HEK293 (cell line): ENCODE data around the gene UNC5B.

ENCODE experiments used
- CTCF ChIA-PET: fragments of 350-600 bp; formaldehyde crosslinking; extraction: SDS; loops from one replicate; lab custom pipeline; 2021; ENCODE audit warnings: antibody characterized with exemption; lab: Yijun Ruan, JAX
- POLR2A ChIA-PET: fragments of 300-600 bp; formaldehyde crosslinking; extraction: SDS; loops from one replicate; lab custom pipeline; 2020; ENCODE audit warnings: antibody characterized with exemption, inconsistent platforms; lab: Yijun Ruan, JAX
- H3K27ac ChIP-seq: fragments of 200-500 bp; sonication (Bioruptor generic); 2 replicates; pipeline ENCODE4 v1.5.1; 2014; ENCODE audit warnings: low read depth, low read length, control low read depth, inconsistent platforms; ENCODE audit errors: extremely low read depth
- H3K36me3 ChIP-seq, 2 experiments: fragments of 200-500 bp in 1 of 2; sonication (Bioruptor generic) in 1 of 2; 1 replicate in 1 of 2; 2 replicates in 1 of 2; pipeline ENCODE4 v1.5.1; 2014 to 2017; ENCODE audit warnings: inconsistent platforms in 2 of 2, low read length in 2 of 2; ENCODE audit not compliant: control insufficient read depth in 2 of 2, insufficient read depth in 1 of 2
- H3K4me1 ChIP-seq: fragments of 200-500 bp; sonication (Bioruptor generic); 2 replicates; pipeline ENCODE4 v1.5.1; 2014; ENCODE audit warnings: mild to moderate bottlenecking, low read length, inconsistent platforms; ENCODE audit not compliant: control insufficient read depth, insufficient read depth
- H3K4me3 ChIP-seq: 2 replicates; pipeline ENCODE4 v1.5.1; 2011; ENCODE audit warnings: low read depth, mild to moderate bottlenecking, control low read depth, low read length, moderate library complexity
- H3K9me3 ChIP-seq: fragments of 200-500 bp; sonication (Bioruptor generic); 2 replicates; pipeline ENCODE4 v1.5.1; 2014; ENCODE audit warnings: low read depth, low read length, inconsistent platforms; ENCODE audit not compliant: control insufficient read depth, insufficient read depth
- GLIS1 ChIP-seq: fragments of 450-650 bp; formaldehyde crosslinking; IDR thresholded peaks from 2 replicates; pipeline ENCODE4 v1.5.1; 2016; ENCODE audit warnings: missing biosample characterization, missing genetic modification characterization
- HOXD13 ChIP-seq: sonication (generic); formaldehyde crosslinking; IDR thresholded peaks from 2 replicates; pipeline ENCODE4 v1.8.0; 2022; ENCODE audit warnings: missing genetic modification reagents, borderline replicate concordance
- KLF16 ChIP-seq: fragments of 450-650 bp; formaldehyde crosslinking; IDR thresholded peaks from 2 replicates; pipeline ENCODE4 v1.5.1; 2017; ENCODE audit warnings: missing biosample characterization, missing genetic modification characterization
- PRDM10 ChIP-seq: fragments of 450-650 bp; formaldehyde crosslinking; IDR thresholded peaks from 2 replicates; pipeline ENCODE4 v1.5.1; 2016; ENCODE audit warnings: missing biosample characterization, missing genetic modification characterization
- SALL2 ChIP-seq: fragments of 450-650 bp; formaldehyde crosslinking; IDR thresholded peaks from 2 replicates; pipeline ENCODE4 v1.5.0; 2017; ENCODE audit warnings: missing biosample characterization, mild to moderate bottlenecking, missing genetic modification characterization, borderline replicate concordance
- SETDB1 ChIP-seq: IDR thresholded peaks from one replicate; pipeline ENCODE4 v1.6.1; 2017; ENCODE audit warnings: mild to moderate bottlenecking, low read length, moderate library complexity, mixed read lengths; ENCODE audit not compliant: insufficient read length
- ZBTB44 ChIP-seq: fragments of 450-650 bp; IDR thresholded peaks from 2 replicates; pipeline ENCODE4 v1.5.1; 2018; ENCODE audit warnings: missing biosample characterization, mild to moderate bottlenecking, missing genetic modification characterization
- ZBTB7A ChIP-seq: fragments of 450-650 bp; formaldehyde crosslinking; IDR thresholded peaks from 2 replicates; pipeline ENCODE4 v1.5.1; 2016; ENCODE audit warnings: low read depth, missing biosample characterization, missing genetic modification characterization
- ZNF114 ChIP-seq: fragments of 450-650 bp; formaldehyde crosslinking; IDR thresholded peaks from 2 replicates; pipeline ENCODE4 v1.5.0; 2017; ENCODE audit warnings: missing biosample characterization, missing genetic modification characterization
- ZNF26 ChIP-seq: fragments of 450-650 bp; formaldehyde crosslinking; IDR thresholded peaks from 2 replicates; pipeline ENCODE4 v1.5.1; 2016; ENCODE audit warnings: missing biosample characterization, missing genetic modification characterization
- ZNF473 ChIP-seq: fragments of 450-650 bp; formaldehyde crosslinking; IDR thresholded peaks from 2 replicates; pipeline ENCODE4 v1.5.1; 2017; ENCODE audit warnings: missing biosample characterization, missing genetic modification characterization
- ZNF518A ChIP-seq: fragments of 450-650 bp; formaldehyde crosslinking; conservative IDR thresholded peaks from 2 replicates; pipeline ENCODE4 v1.5.1; 2016; ENCODE audit warnings: low read depth, missing biosample characterization, missing genetic modification characterization
- ZNF658 ChIP-seq: fragments of 450-650 bp; formaldehyde crosslinking; IDR thresholded peaks from 2 replicates; pipeline ENCODE4; 2016; ENCODE audit warnings: missing biosample characterization, missing genetic modification characterization
- ZNF701 ChIP-seq: fragments of 450-650 bp; formaldehyde crosslinking; IDR thresholded peaks from 2 replicates; pipeline ENCODE4 v1.5.1; 2016; ENCODE audit warnings: missing biosample characterization, missing genetic modification characterization

The UNC5B gene

GRCh38 chr10:71285986-71286385 lies 73.6 kb downstream of the UNC5B start:
- ChIA-PET POLR2A (no interaction called here), CTCF (interaction anchor here (0.6 to 5.1 kb wide), 10 partner anchors 10 to 613 kb away, joined by 3 to 64 read pairs (median 4); no protein-coding TSS in a partner anchor)
- H3K27ac ChIP-seq = no peak overlapping the region
- TF ChIP-seq ZNF473 (tag by site-specific recombination) (no peak), SALL2 (tag by site-specific recombination) (no peak), PRDM10 (no peak), SETDB1 (no peak)
- no peak overlapping the region for H3K4me3 ChIP-seq
- no peaks in the 10 kb centered on the region for H3K9me3 ChIP-seq
- H3K36me3 ChIP-seq = peaks cover 6 to 94% of the 10 kb centered on the region in 2 experiments
- no peaks in the 10 kb centered on the region for H3K4me1 ChIP-seq

GRCh38 chr10:71286521-71287294 lies 74.3 kb downstream of the UNC5B start:
- no peak overlapping the region for H3K27ac ChIP-seq
- no peaks in the 10 kb centered on the region for H3K4me1 ChIP-seq
- H3K9me3 ChIP-seq = no peaks in the 10 kb centered on the region
- ChIA-PET POLR2A (no interaction called here), CTCF (interaction anchor here (0.8 to 5.1 kb wide), 4 partner anchors 16 to 612 kb away, joined by 3 to 64 read pairs (median 26); no protein-coding TSS in a partner anchor)
- H3K4me3 ChIP-seq = no peak overlapping the region
- TF ChIP-seq HOXD13 = no peak
- TF ChIP-seq ZNF114 (tag by site-specific recombination) = no peak
- H3K36me3 ChIP-seq = peaks cover 3 to 97% of the 10 kb centered on the region in 2 experiments; a peak in 2 of 3 replicates

- Histone ChIP-seq H3K4me1 (no peaks in the 10 kb centered on the region), H3K27ac (no peak overlapping the region), H3K4me3 (no peak overlapping the region), H3K9me3 (no peaks in the 10 kb centered on the region), H3K36me3 (peaks cover 3 to 97% of the 10 kb centered on the region in 2 experiments; a peak in 2 of 3 replicates)
- no peak for TF ChIP-seq HOXD13
- CTCF ChIA-PET = interaction anchor here (1.0 to 4.8 kb wide), 2 partner anchors 17 to 384 kb away, joined by 4 to 64 read pairs; no protein-coding TSS in a partner anchor
- POLR2A ChIA-PET = no interaction called here
These were observed 75.1 kb downstream of the UNC5B start for GRCh38 chr10:71287456-71287855.

- H3K9me3 ChIP-seq = no peaks in the 10 kb centered on the region
- ChIA-PET POLR2A (no interaction called here), CTCF (interaction anchor here (1.3 kb wide), 1 partner anchor 15 kb away, joined by 3 read pairs; no protein-coding TSS in a partner anchor)
- H3K36me3 ChIP-seq = peaks cover 3 to 100% of the 10 kb centered on the region in 2 experiments; a peak in 2 of 3 replicates
- no peak overlapping the region for H3K27ac ChIP-seq
- no peaks in the 10 kb centered on the region for H3K4me1 ChIP-seq
- no peak overlapping the region for H3K4me3 ChIP-seq
- TF ChIP-seq ZBTB7A (tag by site-specific recombination) (no peak), ZNF26 (no peak), ZBTB44 (tag by site-specific recombination) (no peak), KLF16 (no peak), ZNF658 (no peak), GLIS1 (tag by site-specific recombination) (no peak), ZNF701 (no peak), ZNF518A (no peak)
These were observed 76.1 kb downstream of the UNC5B start for GRCh38 chr10:71288461-71288860.
